ENCODE data around the gene NLRP12. TPM values are rescaled to one million over a fixed set of nuclear protein-coding genes. Genes with fewer than 3 reads are reported as not detected.
A peak's percentile ranks its signal among the peaks of the same experiment; 100 is the strongest.
"Not testable (repeated sequence)": the region's sequence is repeated elsewhere in the genome, so short reads cannot be mapped to it uniquely, and the experiment has no call there.

NLRP12 gene
- total RNA-seq, 1 experiment from 2014 or later: 5.6 TPM

DNA sequence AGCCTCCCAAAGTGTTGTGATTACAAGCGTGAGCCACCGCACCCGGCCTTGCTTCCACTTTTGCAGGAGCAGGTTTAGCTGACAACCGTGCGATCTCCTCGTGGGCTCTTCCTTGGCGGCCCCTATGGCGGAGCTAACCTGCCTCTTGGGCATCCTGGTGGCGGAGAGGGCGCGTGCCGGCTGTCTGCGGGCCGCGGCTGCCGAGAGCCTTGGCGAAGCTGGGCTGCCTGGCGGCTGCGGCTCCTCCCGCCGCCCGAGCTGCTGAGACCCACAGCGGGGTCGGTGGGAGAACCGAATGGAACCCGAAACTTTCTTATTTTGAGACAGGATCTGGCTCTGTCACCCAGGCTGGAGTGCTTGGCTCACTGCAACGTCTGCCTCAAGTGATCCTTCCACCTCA lies 55.7 kb downstream of the NLRP12 start (continued):
- TF ChIP-seq PREB (CRISPR knock-in tag; IDR thresholded peaks at IDR 0.05; ENCODE audit: borderline replicate concordance) (no peak), ZNF396 (CRISPR knock-in tag; IDR thresholded peaks at IDR 0.05; ENCODE audit: borderline replicate concordance) (no peak), PRRX2 (CRISPR knock-in tag; IDR thresholded peaks at IDR 0.05) (no peak), MAX (CRISPR knock-in tag; IDR thresholded peaks at IDR 0.05) (no peak), IRF2 (CRISPR knock-in tag; IDR thresholded peaks at IDR 0.05; ENCODE audit: borderline replicate concordance, low read depth) (no peak)
- TF ChIP-seq, protein P1, sequence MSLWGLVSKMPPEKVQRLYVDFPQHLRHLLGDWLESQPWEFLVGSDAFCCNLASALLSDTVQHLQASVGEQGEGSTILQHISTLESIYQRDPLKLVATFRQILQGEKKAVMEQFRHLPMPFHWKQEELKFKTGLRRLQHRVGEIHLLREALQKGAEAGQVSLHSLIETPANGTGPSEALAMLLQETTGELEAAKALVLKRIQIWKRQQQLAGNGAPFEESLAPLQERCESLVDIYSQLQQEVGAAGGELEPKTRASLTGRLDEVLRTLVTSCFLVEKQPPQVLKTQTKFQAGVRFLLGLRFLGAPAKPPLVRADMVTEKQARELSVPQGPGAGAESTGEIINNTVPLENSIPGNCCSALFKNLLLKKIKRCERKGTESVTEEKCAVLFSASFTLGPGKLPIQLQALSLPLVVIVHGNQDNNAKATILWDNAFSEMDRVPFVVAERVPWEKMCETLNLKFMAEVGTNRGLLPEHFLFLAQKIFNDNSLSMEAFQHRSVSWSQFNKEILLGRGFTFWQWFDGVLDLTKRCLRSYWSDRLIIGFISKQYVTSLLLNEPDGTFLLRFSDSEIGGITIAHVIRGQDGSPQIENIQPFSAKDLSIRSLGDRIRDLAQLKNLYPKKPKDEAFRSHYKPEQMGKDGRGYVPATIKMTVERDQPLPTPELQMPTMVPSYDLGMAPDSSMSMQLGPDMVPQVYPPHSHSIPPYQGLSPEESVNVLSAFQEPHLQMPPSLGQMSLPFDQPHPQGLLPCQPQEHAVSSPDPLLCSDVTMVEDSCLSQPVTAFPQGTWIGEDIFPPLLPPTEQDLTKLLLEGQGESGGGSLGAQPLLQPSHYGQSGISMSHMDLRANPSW (CRISPR knock-in tag; conservative IDR thresholded peaks at IDR 0.05; ENCODE audit: low read depth): no peak

GRCh38 chr19:53758991-53759390 lies 65.1 kb downstream of the NLRP12 start:
- POLR2A ChIA-PET; H3K27ac Mint-ChIP-seq; H3K36me3 Mint-ChIP-seq; H3K27me3 Mint-ChIP-seq (ENCODE audit: low read depth); H3K9me3 Mint-ChIP-seq; DNase-seq (ENCODE audit: low spot score); H3K4me3 Mint-ChIP-seq; ATAC-seq: not testable (repeated sequence)
- H3K4me1 Mint-ChIP-seq: peaks cover 11% of the 10 kb centered on the region
- peak; percentile 95 for TF ChIP-seq ZNF121 (CRISPR knock-in tag; IDR thresholded peaks at IDR 0.05)
- CTCF ChIA-PET: interaction anchor here (1.5 to 2.6 kb wide), 2 partner anchors 13 to 34 kb away, joined by 4 to 8 read pairs; no protein-coding TSS in a partner anchor

Small RNA genes within 50 kb of the gene (microRNA-seq; reads per million reads assigned to microRNA genes)
- gene MIR1283-2 (ENCODE audit: borderline number of aligned reads) (not detected), gene MIR371A (ENCODE audit: borderline number of aligned reads) (not detected), gene MIR372 (ENCODE audit: borderline number of aligned reads) (393 reads per million, percentile 81 among the genes with 10 or more reads in this experiment), gene MIR373 (ENCODE audit: borderline number of aligned reads) (748 reads per million, percentile 87 among the genes with 10 or more reads in this experiment), gene MIR516A1 (ENCODE audit: borderline number of aligned reads) (not detected), gene MIR516A2 (ENCODE audit: borderline number of aligned reads) (2.4 reads per million), gene MIR519A1 (ENCODE audit: borderline number of aligned reads) (95.7 reads per million, percentile 63 among the genes with 10 or more reads in this experiment), gene MIR521-1 (ENCODE audit: borderline number of aligned reads) (1.0 reads per million), gene MIR522 (ENCODE audit: borderline number of aligned reads) (447 reads per million, percentile 82 among the genes with 10 or more reads in this experiment), gene MIR527 (ENCODE audit: borderline number of aligned reads) (10.1 reads per million, percentile 26 among the genes with 10 or more reads in this experiment)

Other genes with a start within 250 kb of the NLRP12 start
- not detected in 3 replicates for gene DPRX, start 192.3 kb downstream of the NLRP12 start, total RNA-seq (2021)
- 78.6 to 86.4 TPM (median 79.7 TPM) in 3 replicates for gene MYADM, start 43.6 kb upstream of the NLRP12 start, total RNA-seq (2021)
- gene PRKCG, start 57.9 kb upstream of the NLRP12 start, total RNA-seq (2021): 23.0 to 30.0 TPM (median 27.5 TPM) in 3 replicates
- gene CACNG7, start 85.0 kb upstream of the NLRP12 start, total RNA-seq (2021): 33.3 to 44.1 TPM (median 43.2 TPM) in 3 replicates
- 12.5 to 15.7 TPM (median 15.1 TPM) in 3 replicates for gene CACNG8, start 138.6 kb upstream of the NLRP12 start, total RNA-seq (2021)
- gene CACNG6, start 167.3 kb upstream of the NLRP12 start, total RNA-seq (2021): 2.5 to 3.3 TPM (median 2.5 TPM) in 3 replicates
- not detected in 3 replicates for gene VSTM1, start 239.6 kb upstream of the NLRP12 start, total RNA-seq (2021)

All from WTC11 (cell line).